Endothelial cell of umbilical vein (primary cell): ENCODE measurements around the gene LRFN5.

Source experiments
- EZH2 ChIP-seq: IDR thresholded peaks from 2 replicates; pipeline ENCODE4 v1.6.1; 2012; ENCODE audit warnings: borderline replicate concordance, low read depth, mild to moderate bottlenecking, moderate library complexity, low read length, inconsistent platforms; ENCODE audit not compliant: severe bottlenecking
- GATA2 ChIP-seq: IDR thresholded peaks from 2 replicates; pipeline ENCODE4 v1.7.0; 2011; ENCODE audit warnings: low read depth, mild to moderate bottlenecking, moderate library complexity, mixed read lengths, low read length; ENCODE audit not compliant: insufficient read length, insufficient read depth
- POLR2A ChIP-seq: IDR thresholded peaks from 2 replicates; pipeline ENCODE4 v1.6.1; 2012; ENCODE audit warnings: low read depth, mild to moderate bottlenecking, control low read depth, low read length
- POLR2AphosphoS5 ChIP-seq: IDR thresholded peaks from 2 replicates; pipeline ENCODE4 v1.6.1; 2012; ENCODE audit warnings: low read depth, mild to moderate bottlenecking, control low read depth, low read length, moderate library complexity; ENCODE audit not compliant: insufficient read depth
- TF ChIP-seq, protein P1 (sequence below), 2 donors: IDR thresholded peaks; 1 replicate in 1 of 2; 2 replicates in 1 of 2; pipeline ENCODE4 v1.5.1; 2011; ENCODE audit warnings: low read length in 2 of 2, mild to moderate bottlenecking in 2 of 2, moderate library complexity in 2 of 2, control low read depth in 1 of 2, inconsistent platforms in 1 of 2, low read depth in 1 of 2; ENCODE audit not compliant: insufficient read depth in 1 of 2; ENCODE audit errors: extremely low read depth in 1 of 2
- TF ChIP-seq, protein P2 (sequence below): IDR thresholded peaks from 2 replicates; pipeline ENCODE4 v1.6.1; 2011; ENCODE audit not compliant: insufficient read depth, insufficient read length

GRCh38 chr14:41606282-41606531 lies 469 bp upstream of the LRFN5 start:
- TF ChIP-seq POLR2AphosphoS5 (no peak), EZH2 (no peak), POLR2A (no peak), GATA2 (no peak)
- TF ChIP-seq, protein P1, sequence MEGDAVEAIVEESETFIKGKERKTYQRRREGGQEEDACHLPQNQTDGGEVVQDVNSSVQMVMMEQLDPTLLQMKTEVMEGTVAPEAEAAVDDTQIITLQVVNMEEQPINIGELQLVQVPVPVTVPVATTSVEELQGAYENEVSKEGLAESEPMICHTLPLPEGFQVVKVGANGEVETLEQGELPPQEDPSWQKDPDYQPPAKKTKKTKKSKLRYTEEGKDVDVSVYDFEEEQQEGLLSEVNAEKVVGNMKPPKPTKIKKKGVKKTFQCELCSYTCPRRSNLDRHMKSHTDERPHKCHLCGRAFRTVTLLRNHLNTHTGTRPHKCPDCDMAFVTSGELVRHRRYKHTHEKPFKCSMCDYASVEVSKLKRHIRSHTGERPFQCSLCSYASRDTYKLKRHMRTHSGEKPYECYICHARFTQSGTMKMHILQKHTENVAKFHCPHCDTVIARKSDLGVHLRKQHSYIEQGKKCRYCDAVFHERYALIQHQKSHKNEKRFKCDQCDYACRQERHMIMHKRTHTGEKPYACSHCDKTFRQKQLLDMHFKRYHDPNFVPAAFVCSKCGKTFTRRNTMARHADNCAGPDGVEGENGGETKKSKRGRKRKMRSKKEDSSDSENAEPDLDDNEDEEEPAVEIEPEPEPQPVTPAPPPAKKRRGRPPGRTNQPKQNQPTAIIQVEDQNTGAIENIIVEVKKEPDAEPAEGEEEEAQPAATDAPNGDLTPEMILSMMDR (IDR thresholded peaks at IDR 0.05; ENCODE audit: extremely low read depth in 1 of 2, insufficient read depth in 1 of 2, low read depth in 1 of 2, low read length in 2 of 2) = no peak
- TF ChIP-seq, protein P2, sequence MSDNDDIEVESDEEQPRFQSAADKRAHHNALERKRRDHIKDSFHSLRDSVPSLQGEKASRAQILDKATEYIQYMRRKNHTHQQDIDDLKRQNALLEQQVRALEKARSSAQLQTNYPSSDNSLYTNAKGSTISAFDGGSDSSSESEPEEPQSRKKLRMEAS = no peak
